HPDE6-E6E7 (cell line): Measurements from ENCODE around the gene GLIPR1L2.
A peak's percentile ranks its signal among the peaks of the same experiment; 100 is the strongest.
"Not testable (repeated sequence)": the region's sequence is repeated elsewhere in the genome, so short reads cannot be mapped to it uniquely, and the experiment has no call there.

ENCODE experiments used
- DNase-seq: peaks from one replicate; pipeline ENCODE4 v3.0.0; 2011; ENCODE audit warnings: missing footprints; ENCODE audit errors: extremely low spot score

Gene GLIPR1L2

DNA sequence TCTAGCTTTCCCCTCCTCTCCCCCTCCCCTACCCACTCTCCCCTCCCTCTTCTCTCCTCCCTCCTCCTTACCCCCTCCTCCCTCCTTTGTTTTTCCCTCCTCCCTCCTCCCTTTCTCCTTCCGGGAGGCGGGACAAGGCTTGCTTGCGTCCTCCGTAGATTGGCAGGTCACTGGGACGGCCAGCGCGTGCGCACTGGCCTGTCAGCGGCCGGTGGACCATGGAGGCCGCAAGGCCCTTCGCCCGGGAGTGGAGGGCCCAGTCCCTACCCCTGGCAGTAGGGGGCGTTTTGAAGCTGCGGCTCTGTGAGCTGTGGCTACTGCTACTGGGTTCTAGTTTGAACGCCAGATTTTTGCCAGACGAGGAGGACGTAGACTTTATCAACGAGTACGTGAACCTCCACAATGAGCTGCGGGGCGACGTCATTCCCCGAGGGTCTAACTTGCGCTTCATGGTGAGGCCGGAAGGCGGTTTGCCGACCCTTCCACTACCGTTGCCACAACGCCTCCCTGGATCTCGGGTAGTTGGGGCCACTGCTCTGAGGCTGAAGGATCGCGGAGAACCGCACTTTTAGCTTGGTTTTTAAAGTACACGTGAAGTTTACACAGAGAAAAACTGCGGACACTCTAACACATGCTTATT lies at the start of gene GLIPR1L2:
GLIPR1L2 (plus strand) TSS at position 191 of the 640 bp plus-strand sequence; CDS start at position 219, 28 bp downstream.
- peak; percentile 92 for DNase-seq

DNA sequence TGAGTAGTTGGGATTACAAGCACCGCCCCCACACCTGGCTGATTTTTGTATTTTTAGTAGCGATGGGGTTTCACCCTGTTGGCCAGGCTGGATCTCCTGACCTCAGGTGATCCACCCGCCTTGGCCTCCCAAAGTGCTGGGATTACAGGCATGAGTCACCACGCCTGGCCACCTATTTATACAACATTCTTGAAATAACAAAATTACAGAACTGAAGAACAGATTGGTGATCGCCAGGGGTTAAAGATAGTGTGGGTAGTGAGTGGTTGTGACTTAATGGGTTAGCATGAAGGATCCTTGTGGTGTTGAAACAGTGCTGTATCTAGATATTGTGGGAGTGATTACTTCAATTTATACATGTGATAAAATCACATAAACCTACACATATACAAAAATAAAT lies 49.0 kb upstream of the GLIPR1L2 start:
- no peak for DNase-seq

DNA sequence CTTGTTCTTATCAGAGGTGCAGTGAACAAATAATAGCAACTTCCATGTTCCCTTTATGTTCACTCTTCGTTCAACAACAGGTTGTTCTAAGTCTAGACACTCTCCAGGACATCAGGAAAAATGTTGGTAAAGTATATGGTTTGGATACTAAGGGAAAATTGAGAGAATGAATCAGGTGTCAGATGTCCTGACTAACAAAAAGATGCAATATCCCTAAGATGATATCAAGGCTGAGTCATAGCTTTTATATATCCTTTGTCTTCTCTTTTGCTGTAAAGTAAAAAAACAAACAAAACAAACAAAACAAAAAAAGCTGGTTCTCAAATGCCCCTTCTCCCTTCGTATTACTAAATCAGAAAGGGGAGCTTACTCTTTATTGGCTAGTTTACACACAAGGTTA lies 45.4 kb upstream of the GLIPR1L2 start:
- peak; percentile 11 for DNase-seq

DNA sequence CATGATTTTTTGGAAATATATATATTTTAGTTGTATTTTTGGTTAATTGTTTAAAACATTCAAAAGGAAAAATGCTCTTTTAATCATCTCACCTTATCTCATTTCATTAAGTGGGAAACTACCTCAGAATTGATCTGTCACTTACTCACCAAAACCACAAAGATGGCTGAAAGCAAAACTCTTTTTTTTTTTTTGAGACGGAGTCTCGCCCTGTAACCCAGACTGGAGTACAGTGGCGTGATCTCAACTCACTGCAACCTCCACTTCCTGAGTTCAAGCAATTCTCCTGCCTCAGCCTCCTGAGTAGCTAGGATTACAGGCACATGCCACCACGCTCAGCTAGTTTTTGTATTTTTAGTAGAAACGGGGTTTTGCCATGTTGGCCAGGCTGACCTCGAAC lies 44.7 kb upstream of the GLIPR1L2 start:
- not testable (repeated sequence) for DNase-seq

DNA sequence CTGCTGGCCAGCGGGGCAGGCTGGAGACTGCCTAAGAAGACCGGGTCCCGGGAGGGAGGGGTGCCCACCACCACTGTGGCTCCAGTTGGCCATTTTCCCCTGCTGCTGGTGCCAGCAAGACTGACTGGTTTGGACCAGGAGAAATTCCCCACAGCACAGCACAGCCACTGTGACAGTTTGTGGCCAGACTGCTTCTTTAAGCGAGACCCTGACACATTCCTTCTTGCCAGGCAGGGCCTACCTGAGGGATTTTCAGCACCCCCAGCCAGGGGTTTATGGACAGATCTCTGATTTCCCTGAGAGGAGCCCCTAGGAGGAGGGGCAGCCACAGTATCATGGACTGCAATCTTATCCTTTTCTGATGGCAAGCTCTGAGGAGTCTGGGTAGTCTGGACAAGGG lies 40.9 kb upstream of the GLIPR1L2 start:
- DNase-seq: no peak

DNA sequence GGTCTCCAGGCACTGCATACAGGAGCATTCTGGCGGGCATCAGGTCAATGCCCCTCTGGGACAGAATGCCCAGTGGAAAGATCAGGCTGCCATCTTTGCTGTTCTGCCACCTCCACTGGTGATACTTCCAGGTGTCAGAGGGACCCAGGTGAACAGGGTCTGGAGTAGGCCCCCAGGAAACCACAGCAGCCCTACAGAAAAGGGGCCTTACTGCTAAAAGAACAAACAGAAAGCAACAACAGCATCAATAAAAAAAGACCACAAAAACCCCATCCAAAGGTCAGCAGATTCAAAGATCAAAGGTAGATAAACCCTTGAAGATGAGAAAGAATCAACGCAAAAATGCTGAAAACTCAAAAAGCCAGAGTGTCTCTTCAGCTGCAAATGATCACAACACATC lies 40.5 kb upstream of the GLIPR1L2 start:
- DNase-seq: no peak

DNA sequence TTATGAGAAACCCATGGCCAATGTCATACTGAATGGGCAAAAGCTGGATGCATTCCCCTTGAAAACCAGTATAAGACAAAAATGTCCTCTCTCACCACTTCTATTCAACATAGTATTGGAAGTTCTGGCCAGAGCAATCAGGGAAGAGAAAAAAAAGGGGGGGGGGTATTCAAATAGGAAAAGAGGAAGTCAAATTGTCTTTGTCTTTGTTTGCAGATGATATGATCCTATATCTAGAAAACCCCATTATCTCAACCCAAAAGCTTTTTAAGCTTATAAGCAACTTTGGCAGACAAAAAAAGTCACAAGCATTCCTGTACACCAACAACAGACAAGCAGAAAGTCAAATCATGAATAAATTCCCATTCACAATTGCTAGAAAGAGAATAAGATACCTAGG lies 36.9 kb upstream of the GLIPR1L2 start:
- DNase-seq: no peak

DNA sequence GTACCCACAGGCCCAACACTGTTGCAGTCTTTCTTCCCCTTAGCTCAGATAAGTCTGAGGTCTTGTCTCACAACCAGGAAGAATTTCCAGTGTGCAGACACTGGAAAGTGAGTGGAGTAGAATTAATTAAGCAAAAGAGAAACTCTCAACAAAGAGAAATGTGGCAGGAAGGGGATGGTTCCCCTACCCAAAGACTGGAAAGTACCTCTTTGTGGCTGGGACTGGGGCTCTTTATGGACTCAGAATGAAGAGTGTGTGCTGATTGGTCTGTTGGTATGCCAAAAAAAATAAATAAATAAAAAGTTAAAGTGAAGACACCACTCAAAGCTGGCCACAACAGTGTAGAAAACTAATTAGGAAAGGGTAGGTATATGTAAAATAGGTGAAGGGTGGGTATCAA lies 30.0 kb upstream of the GLIPR1L2 start:
- no peak for DNase-seq

DNA sequence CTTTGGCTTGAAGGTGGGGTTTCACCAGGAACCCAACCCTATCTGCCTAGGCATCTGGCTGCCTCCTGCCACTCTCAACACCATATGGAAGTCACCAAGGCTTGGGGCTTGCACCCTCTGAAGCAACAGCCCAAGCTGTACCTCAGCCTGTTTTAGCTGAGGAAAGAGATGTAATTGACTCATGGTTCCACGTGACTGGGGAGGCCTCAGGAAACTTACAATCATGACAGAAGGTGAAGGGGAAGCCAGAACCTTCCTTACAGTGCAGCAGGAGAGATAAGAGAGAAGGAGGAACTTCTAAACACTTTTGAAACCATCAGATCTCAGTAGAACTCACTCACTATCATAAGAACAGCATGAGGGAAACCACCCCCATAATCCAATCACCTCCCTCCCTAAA lies 29.5 kb upstream of the GLIPR1L2 start:
- no peak for DNase-seq

DNA sequence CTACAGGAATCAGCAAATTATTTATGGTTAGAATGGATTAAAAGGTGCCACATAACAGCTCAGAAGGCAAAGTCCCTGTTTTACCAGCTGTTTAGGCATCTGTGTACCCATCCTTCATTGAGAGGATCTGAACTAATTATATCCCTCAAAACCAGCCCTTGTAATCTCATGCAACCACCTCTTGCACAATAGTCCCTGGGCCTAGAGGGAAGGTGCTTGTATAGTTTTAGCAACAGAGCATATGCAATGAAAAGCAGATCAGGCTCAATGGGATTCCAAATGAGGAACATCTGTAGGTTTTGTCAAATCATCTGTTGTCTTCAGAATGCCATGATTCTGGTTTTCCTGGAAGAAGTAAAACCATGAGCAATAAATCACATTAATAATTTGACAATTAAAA lies 26.0 kb upstream of the GLIPR1L2 start:
- no peak for DNase-seq

DNA sequence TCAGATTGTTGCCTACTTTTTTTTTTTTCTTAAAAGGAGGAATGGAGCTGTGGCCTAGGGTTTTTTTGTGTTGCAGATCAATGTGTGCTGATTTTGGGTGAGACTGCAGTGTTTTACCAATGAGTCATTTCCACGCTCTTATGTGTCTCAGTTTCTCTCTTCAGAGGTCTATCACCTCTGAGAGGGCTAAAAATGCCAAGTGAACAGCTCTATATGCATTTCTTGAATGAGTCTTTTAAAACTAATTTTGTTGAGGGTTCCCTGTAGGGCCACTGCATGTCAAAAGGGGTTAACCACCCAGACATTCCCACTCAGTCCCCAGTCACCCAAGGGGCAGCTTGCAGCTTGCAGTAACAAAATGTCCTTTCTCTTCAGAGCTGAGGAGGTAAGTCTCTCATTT lies 24.3 kb upstream of the GLIPR1L2 start:
- DNase-seq: no peak

DNA sequence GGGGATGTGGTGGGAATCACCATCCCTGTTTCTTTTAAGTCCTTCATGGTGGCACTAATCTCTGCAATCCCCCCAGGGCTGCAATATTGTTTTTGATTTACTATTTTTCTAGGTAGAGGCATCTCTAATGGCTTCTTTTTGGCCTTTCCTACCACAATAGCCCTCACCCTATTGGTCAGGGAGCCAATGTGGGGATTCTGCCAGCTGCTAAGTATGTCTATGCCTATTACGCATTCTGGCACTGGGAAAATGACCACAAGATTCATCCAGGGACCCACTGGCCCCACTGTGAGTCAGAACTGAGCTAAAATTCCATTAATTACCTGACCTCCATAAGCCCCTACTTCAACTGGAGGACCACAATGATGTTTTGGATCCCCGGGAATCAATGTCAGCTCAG lies 15.9 kb upstream of the GLIPR1L2 start:
- no peak for DNase-seq

DNA sequence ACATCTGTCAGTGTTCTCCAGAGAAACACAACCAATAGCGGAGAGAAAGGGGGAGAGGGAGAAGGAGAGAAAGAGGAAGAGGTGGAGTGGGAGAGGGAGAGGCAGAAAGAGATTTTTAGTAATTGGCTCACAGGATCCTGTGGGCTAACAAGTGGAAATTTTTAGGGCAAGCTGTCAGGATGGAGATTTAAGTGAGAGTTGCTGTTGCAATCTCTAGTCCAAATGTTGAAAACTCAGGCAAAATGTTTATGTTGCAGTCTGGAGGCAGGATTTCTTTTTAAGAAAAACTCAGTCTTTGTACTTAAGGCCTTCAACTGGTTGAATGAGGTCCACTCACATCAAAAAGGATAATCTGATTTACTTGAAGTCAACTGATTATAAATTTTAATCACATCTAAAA lies 12.5 kb upstream of the GLIPR1L2 start:
- DNase-seq: no peak

DNA sequence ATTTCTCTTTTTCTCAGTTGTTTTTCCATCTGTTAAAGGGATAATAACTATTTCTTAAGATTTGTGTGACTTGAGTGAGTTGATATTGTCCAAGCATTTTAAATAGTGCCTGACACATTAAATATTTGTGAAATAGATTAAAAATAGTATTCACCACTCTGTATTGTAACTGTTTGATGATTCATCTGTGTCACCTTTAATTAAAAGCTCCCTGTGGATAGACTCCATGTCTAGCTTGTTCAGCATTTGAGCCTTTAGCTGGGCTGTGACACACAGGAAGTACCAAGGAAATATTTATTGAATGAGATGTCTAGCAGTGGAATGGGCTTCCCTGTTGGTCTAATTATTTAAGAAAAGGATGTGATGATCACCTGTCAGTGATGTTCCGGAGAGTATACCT lies 1.8 kb upstream of the GLIPR1L2 start:
- peak; percentile 7 for DNase-seq

DNA sequence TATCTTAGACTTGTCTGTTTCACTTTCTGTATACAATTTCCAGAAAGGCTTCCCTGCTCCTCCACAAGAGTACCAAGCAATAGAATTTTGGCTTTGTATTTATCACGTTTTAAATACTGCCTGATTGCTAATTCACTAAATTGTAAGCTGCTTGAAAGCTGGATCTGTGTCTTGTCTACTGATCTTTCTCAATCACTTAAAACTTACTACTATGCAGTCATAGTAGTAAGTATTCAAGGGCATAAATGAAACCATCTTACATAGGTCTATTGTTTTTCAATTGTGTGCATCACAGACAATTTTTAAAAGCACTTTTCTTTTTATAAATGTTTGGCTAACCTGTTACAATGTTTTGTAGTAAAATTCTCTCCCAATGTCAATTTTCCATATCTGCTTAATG lies 1.2 kb upstream of the GLIPR1L2 start:
- no peak for DNase-seq

DNA sequence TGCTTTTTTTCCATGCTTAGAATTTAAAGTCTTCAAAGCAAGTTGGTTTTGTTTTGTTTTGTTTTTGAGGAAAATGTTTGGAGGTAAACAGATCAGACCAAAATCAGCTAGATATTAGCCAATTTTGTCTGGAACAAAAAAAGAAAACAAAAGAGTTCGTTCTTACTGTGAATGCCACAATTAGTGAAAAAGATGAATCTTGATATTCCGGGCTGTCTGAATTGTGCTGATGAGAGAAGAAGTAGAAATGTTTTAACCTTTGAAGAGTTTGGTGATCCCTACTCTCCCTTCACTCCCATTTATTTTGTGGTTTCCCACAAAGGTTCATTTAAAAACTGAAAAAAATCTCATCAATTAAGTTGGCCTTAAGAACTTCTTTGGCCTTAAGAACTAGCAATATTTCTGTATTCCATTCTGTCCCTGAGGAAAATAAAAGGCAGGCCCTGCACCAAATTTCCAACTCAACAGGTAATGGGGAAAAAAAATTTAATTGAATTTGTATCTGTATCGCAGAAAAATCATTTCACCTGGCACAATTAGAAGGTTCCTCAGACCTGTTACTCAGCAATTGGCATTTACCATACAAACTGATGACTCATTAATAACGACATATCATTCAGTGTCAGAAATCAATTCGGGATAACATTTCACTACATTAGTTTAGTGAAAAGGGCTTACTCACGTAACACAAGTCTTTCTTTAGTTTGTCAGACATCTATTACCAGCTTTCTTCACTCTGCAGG lies 562 bp upstream of the GLIPR1L2 start:
- DNase-seq: peak; percentile 8

DNA sequence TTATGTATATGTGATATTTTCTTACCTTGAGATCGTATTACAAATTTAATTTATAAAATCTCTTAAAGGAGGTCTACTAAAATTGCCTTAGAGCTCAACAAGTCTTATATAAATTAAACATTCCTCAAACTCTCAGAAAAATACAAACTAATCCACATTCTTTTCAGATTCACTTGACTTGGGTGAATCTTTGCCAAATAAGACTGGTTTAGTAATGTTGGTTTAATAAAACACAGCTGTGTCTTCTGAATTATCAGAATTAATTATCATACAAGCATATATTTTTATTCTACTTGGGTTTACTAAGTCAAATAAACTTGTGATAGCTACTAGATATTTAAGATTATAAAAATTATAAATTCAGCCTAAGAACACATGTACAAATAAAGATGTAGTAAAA lies 13.3 kb downstream of the GLIPR1L2 start:
- DNase-seq: no peak

DNA sequence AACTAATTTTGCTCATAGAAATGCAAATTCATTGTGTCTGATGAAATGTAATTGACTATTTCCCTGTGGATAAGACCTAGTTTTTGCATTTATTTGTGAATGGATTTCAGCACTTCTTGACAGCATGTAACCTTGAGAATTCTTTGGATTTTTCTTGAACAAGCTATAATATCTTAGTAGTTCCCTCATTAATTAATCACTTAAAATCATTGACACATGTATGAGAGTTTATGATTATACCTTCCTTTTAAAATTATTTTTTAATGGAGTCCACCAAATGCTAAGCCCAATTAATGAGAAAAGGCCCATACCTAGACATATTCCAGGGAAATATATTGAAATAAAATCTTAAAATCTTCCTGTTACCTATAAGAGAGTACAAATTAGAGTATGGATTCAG lies 16.8 kb downstream of the GLIPR1L2 start:
- no peak for DNase-seq

DNA sequence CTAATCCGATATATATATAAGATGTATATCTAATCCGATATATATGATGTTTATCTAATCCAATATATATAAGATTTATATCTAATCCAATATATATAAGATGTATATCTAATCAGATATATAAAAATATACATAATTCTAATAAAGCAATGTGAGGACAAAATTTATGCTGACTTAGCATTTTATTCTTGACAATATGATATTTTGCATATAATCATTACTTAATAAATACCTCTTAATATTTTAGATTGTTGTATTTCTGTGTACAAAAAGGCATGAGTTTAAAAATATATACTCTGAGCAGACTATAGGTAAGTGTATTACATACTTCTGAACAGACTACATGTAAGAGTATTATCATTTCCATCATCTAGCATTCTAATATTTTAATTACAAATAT lies 18.9 kb downstream of the GLIPR1L2 start:
- no peak for DNase-seq

DNA sequence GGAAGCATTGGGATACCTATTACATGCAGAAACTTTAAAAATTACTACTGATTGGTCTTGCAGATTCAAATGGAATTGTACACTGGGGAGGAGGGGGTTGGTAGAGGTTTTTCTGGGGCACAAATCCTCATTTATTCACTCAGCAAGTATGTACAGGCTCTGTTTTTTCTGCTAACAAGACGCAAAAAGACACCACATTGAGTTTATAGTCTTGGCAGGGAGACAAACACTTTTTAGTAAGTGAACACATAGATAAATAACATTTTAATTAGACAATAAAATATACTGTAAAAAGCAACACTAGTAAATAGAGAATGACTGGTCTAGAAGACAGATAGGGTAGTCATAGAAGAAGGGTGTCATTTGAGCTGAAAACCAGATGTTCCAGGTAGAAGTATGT lies 23.8 kb downstream of the GLIPR1L2 start:
- no peak for DNase-seq

DNA sequence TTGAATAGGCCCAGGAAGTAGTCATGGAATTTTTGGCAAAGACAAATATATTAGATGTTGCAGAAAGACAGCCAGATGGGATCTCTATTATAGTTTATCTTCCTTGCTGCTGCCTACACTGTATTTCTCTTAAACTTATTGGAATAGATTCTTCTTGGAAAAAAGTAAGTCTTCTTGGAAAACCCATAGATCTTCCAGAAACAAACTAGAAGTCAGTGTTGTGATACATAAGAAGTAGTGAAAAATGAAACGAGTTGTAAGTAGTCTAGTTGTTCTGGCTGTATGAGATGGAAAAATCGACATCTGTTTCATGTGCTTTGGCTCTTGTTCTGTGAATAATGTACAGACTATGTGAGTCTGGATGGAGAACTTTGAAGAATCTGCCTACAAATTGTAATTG lies 29.0 kb downstream of the GLIPR1L2 start:
- no peak for DNase-seq

DNA sequence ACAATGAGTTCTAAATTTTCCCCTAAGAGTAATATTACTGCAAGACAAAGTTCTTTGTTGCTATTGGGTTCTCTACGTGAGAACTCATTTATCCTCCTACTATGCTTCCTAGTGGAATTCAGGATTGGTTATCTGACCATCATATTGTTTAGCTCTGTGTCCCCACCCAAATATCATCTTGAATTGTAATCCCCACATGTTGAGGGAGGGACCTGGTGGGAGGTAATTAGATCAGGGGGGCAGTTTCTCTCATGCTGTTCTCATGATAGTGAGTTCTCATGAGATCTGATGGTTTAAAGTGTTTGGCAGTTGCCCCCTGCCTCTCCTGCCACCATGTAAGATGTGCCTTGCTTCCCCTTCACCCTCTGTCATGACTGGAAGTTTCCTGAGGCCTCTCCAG lies 36.6 kb downstream of the GLIPR1L2 start:
- DNase-seq: no peak

DNA sequence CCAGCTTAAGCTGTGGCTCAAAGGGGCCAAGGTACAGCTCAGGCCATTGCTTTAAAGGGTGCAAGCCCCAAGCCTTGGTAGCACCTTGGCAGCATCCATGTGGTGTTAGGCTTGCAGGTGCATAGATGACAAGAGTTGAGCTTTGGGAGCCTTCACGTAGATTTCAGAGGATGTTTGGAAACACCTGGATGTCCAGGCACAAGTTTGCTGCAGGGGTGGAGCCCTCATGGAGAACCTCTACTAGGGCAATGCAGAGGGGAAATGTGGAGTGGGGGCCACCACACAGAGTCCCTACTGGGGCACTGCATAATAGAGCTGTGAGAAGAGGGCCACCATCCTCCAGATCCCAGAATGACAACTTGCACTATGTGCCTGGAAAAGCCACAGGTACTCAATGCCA lies 37.9 kb downstream of the GLIPR1L2 start:
- no peak for DNase-seq

DNA sequence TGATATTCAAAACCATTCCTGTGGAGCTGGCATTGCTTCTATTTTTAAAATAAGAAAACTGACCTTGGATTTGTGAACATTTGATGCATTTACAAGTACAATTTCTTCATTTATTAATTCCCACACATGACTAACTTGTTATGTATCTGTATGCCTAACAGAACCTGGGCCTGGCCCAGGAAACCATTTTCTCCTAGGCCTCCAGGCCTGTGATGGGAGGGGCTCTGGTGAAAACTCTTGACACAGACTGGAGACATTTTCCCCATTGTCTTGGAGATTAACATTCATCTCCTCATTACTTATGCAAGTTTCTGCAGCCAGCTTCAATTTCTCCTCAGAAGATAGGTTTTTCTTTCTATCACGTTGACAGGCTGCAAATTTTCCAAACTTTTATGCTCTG lies 42.0 kb downstream of the GLIPR1L2 start:
- DNase-seq: no peak
